GM20431 (cell line): ENCODE measurements around the gene MRPS6.

Experiments
- in situ Hi-C: fragments of 300-500 bp; cut with MseI, MboI; formaldehyde crosslinking; loops from one replicate; pipeline ENCODE4 v1.15.0; 2020; ENCODE audit warnings: low sequenced_read_pairs; ENCODE audit not compliant: unreplicated experiment

The MRPS6 gene

GRCh38 chr21:34158866-34159835, 85.8 kb downstream of the MRPS6 start:
- in situ Hi-C loops = no loop called here

- in situ Hi-C loops = no loop called here
These were observed 93.1 kb downstream of the MRPS6 start for GRCh38 chr21:34166468-34166867.

GRCh38 chr21:34170886-34171285, 97.5 kb downstream of the MRPS6 start:
- in situ Hi-C loops = no loop called here

GRCh38 chr21:34174470-34174869, 101.1 kb downstream of the MRPS6 start:
- in situ Hi-C loops = no loop called here

- in situ Hi-C loops = no loop called here
These were observed 103.1 kb downstream of the MRPS6 start for GRCh38 chr21:34176448-34176847.

GRCh38 chr21:34177919-34178567, 104.7 kb downstream of the MRPS6 start:
- in situ Hi-C loops = no loop called here

- in situ Hi-C loops = no loop called here
These were observed 106.0 kb downstream of the MRPS6 start for GRCh38 chr21:34179204-34179935.

- in situ Hi-C loops = no loop called here
These were observed 107.0 kb downstream of the MRPS6 start for GRCh38 chr21:34180407-34180806.

- in situ Hi-C loops = no loop called here
These were observed 107.5 kb downstream of the MRPS6 start for GRCh38 chr21:34180826-34181359.

- in situ Hi-C loops = no loop called here
These were observed 108.2 kb downstream of the MRPS6 start for GRCh38 chr21:34181431-34182039.

GRCh38 chr21:34182436-34182835, 109.1 kb downstream of the MRPS6 start:
- in situ Hi-C loops = no loop called here

- in situ Hi-C loops = no loop called here
These were observed 110.1 kb downstream of the MRPS6 start for GRCh38 chr21:34183331-34183928.

GRCh38 chr21:34184232-34184631, 110.9 kb downstream of the MRPS6 start:
- in situ Hi-C loops = no loop called here

GRCh38 chr21:34185026-34185750, 111.8 kb downstream of the MRPS6 start:
- in situ Hi-C loops = no loop called here

GRCh38 chr21:34186109-34186719, 112.8 kb downstream of the MRPS6 start:
- in situ Hi-C loops = no loop called here

GRCh38 chr21:34187935-34188334, 114.6 kb downstream of the MRPS6 start:
- in situ Hi-C loops = no loop called here

- in situ Hi-C loops = no loop called here
These were observed 116.1 kb downstream of the MRPS6 start for GRCh38 chr21:34189506-34189905.

GRCh38 chr21:34190576-34191321, 117.4 kb downstream of the MRPS6 start:
- in situ Hi-C loops = no loop called here
